Spleen (tissue), 7 donors: Measurements from ENCODE around the gene ZNF362.

Experiments used
- CTCF ChIP-seq, 11 experiments: fragments of 200-600 bp in 7 of 11; fragments of 450-650 bp in 4 of 11; sonication (generic) in 4 of 11; IDR thresholded peaks in 8 of 11; conservative IDR thresholded peaks in 3 of 11; 1 replicate in 7 of 11; 2 replicates in 4 of 11; pipeline versions ENCODE4 v1.4.0 to v1.8.0; 2016 to 2021; ENCODE audit warnings: antibody characterized with exemption in 11 of 11, inconsistent platforms in 4 of 11, mild to moderate bottlenecking in 1 of 11
- POLR2A ChIP-seq, 3 donors: fragments of 450-650 bp; IDR thresholded peaks; one replicate each; pipeline ENCODE4 v1.5.1; 2017; ENCODE audit warnings: antibody characterized with exemption in 3 of 3, mild to moderate bottlenecking in 1 of 3
- POLR2AphosphoS5 ChIP-seq, 3 donors: sonication (generic); formaldehyde crosslinking; IDR thresholded peaks; one replicate each; pipeline ENCODE4 v1.5.1; 2017; ENCODE audit warnings: antibody characterized with exemption in 3 of 3
- donor health status: DM: no; HTN: no; CAD: no; lungs with moderate emphysema.
- donor health status: DM: no; HTN: no; CAD: no.
- donor health status: DM: no; HTN: no; CAD: no.

GRCh38 chr1:33237579-33237978, 18.7 kb upstream of the ZNF362 start:
- no peak for TF ChIP-seq CTCF (IDR thresholded peaks at IDR 0.05 in 8 of 11, conservative IDR thresholded peaks at IDR 0.05 in 3 of 11)
- no peak for TF ChIP-seq POLR2A (IDR thresholded peaks at IDR 0.05)
- TF ChIP-seq POLR2AphosphoS5 (IDR thresholded peaks at IDR 0.05): no peak
